ENCODE measurements around the gene FCHO2.

The FCHO2 gene

GRCh38 chr5:72943307-72943706 is 12.5 kb upstream of the FCHO2 start:
- FAIRE-seq (no peak), DNase-seq (ENCODE audit: insufficient read length, low spot score) (no peak)
- TF ChIP-seq CTCF (IDR thresholded peaks at IDR 0.05; ENCODE audit: insufficient read depth, missing control alignments) = no peak

GRCh38 chr5:72947498-72947897 is 8.3 kb upstream of the FCHO2 start:
- TF ChIP-seq CTCF (IDR thresholded peaks at IDR 0.05; ENCODE audit: insufficient read depth, missing control alignments) = no peak
- FAIRE-seq (no peak), DNase-seq (ENCODE audit: insufficient read length, low spot score) (no peak)

- DNase-seq (ENCODE audit: insufficient read length, low spot score) (no peak), FAIRE-seq (no peak)
- no peak for TF ChIP-seq CTCF (IDR thresholded peaks at IDR 0.05; ENCODE audit: insufficient read depth, missing control alignments)
Observed at GRCh38 chr5:72949481-72949880, 6.4 kb upstream of the FCHO2 start.

- no peak for FAIRE-seq
- no peak for DNase-seq (ENCODE audit: insufficient read length, low spot score)
- TF ChIP-seq CTCF (IDR thresholded peaks at IDR 0.05; ENCODE audit: insufficient read depth, missing control alignments) = no peak
Observed at GRCh38 chr5:72951671-72952468, 4.0 kb upstream of the FCHO2 start.

GRCh38 chr5:72954389-72954788 is 1.5 kb upstream of the FCHO2 start:
- TF ChIP-seq CTCF (IDR thresholded peaks at IDR 0.05; ENCODE audit: insufficient read depth, missing control alignments) = no peak
- no peak for DNase-seq (ENCODE audit: insufficient read length, low spot score)
- FAIRE-seq = no peak

- no peak for TF ChIP-seq CTCF (IDR thresholded peaks at IDR 0.05; ENCODE audit: insufficient read depth, missing control alignments)
- FAIRE-seq = no peak
- no peak for DNase-seq (ENCODE audit: insufficient read length, low spot score)
Observed at GRCh38 chr5:72955143-72955767, 586 bp upstream of the FCHO2 start.

All from D721Med (cell line).